ENCODE results near the gene BCL2L15.

GRCh38 chr1:113913312-113913668, 25.9 kb upstream of the BCL2L15 start:
- no peak for TF ChIP-seq CTCF (IDR thresholded peaks at IDR 0.05)
- TF ChIP-seq POLR2A (IDR thresholded peaks at IDR 0.05) = no peak
